GM23248 (cell line): ENCODE measurements around the gene RNF25. TPM values are rescaled to one million over a fixed set of nuclear protein-coding genes. Genes with fewer than 3 reads are reported as not detected.
"Not testable (repeated sequence)": the region's sequence is repeated elsewhere in the genome, so short reads cannot be mapped to it uniquely, and the experiment has no call there.

Experiments used
- DNase-seq: peaks from one replicate; pipeline ENCODE4 v3.0.0-alpha.2; 2015
- H2AFZ ChIP-seq: fragments of 200-600 bp; sonication (generic); 2 replicates; pipeline ENCODE4 v1.6.1; 2016; ENCODE audit warnings: antibody characterized with exemption
- H3F3A ChIP-seq: fragments of 200-600 bp; sonication (generic); 2 replicates; pipeline ENCODE4 v1.6.1; 2016; ENCODE audit warnings: mild to moderate bottlenecking, antibody characterized with exemption, mixed run types; ENCODE audit not compliant: insufficient read depth
- H3K27ac ChIP-seq: fragments of 200-600 bp; sonication (generic); 2 replicates; pipeline ENCODE4 v1.5.1; 2016; ENCODE audit warnings: mild to moderate bottlenecking
- H3K27me3 ChIP-seq: fragments of 200-600 bp; sonication (generic); replicated peaks from 2 replicates; pipeline ENCODE4 v1.6.1; 2016; ENCODE audit warnings: mild to moderate bottlenecking; ENCODE audit not compliant: insufficient read depth
- H3K36me3 ChIP-seq: fragments of 200-600 bp; sonication (generic); 2 replicates; pipeline ENCODE4 v1.6.1; 2016; ENCODE audit warnings: low read depth, mild to moderate bottlenecking
- H3K4me1 ChIP-seq: fragments of 200-600 bp; sonication (generic); 2 replicates; pipeline ENCODE4 v1.6.1; 2016; ENCODE audit warnings: mild to moderate bottlenecking; ENCODE audit not compliant: insufficient read depth
- H3K4me2 ChIP-seq: fragments of 200-600 bp; sonication (generic); one replicate; pipeline ENCODE4 v1.6.1; 2016; ENCODE audit warnings: mild to moderate bottlenecking; ENCODE audit not compliant: unreplicated experiment
- H3K4me3 ChIP-seq: fragments of 200-600 bp; sonication (generic); 2 replicates; pipeline ENCODE4 v1.5.1; 2016; ENCODE audit warnings: mild to moderate bottlenecking
- H3K79me2 ChIP-seq: fragments of 200-600 bp; sonication (generic); 2 replicates; pipeline ENCODE4 v1.6.1; 2016; ENCODE audit warnings: mild to moderate bottlenecking; ENCODE audit not compliant: insufficient read depth
- H3K9ac ChIP-seq: fragments of 200-600 bp; sonication (generic); 2 replicates; pipeline ENCODE4 v1.6.1; 2016; ENCODE audit warnings: mild to moderate bottlenecking
- H3K9me2 ChIP-seq: fragments of 200-600 bp; sonication (generic); 2 replicates; pipeline ENCODE4 v1.6.1; 2016; ENCODE audit warnings: mixed run types, mild to moderate bottlenecking, moderate library complexity; ENCODE audit not compliant: insufficient read depth
- H3K9me3 ChIP-seq: fragments of 200-600 bp; sonication (generic); one replicate; pipeline ENCODE4 v1.6.1; 2017; ENCODE audit warnings: low read depth
- H4K20me1 ChIP-seq: fragments of 200-600 bp; sonication (generic); 2 replicates; pipeline ENCODE4 v1.6.0; 2016; ENCODE audit not compliant: insufficient read depth
- EZH2 ChIP-seq: fragments of 200-600 bp; sonication (generic); IDR thresholded peaks from 2 replicates; pipeline ENCODE4 v1.6.1; 2018; ENCODE audit warnings: antibody characterized with exemption, mild to moderate bottlenecking; ENCODE audit not compliant: insufficient read depth, poor library complexity, severe bottlenecking
- EZH2phosphoT487 ChIP-seq: fragments of 200-600 bp; sonication (generic); IDR thresholded peaks from 2 replicates; pipeline ENCODE4 v1.6.1; 2018; ENCODE audit warnings: antibody characterized with exemption, moderate library complexity, mild to moderate bottlenecking, low read depth; ENCODE audit not compliant: insufficient read depth
- WGBS, 2 experiments: methylation state at CpG; one replicate each; pipeline ENCODE4 v1.1.6; 2015 to 2017; ENCODE audit warnings: low lambda C conversion rate in 2 of 2, low coverage in 1 of 2; ENCODE audit errors: missing lambda C conversion rate in 2 of 2; 5-methylcytosine and 5-hydroxymethylcytosine counted together
- in situ Hi-C: fragments of 300-500 bp; cut with MboI; formaldehyde crosslinking; loops from 2 replicates; pipeline ENCODE4 v1.15.0; 2020
- polyA plus RNA-seq: library from polyadenylated mRNA; unstranded; fragments of >200 nt; fragmentation: Nextera tagmentation; extraction: Ambion mirVana; gene quantifications from 2 replicates; pipeline ENCODE4 v1.2.1, GENCODE V29; 2016
- total RNA-seq: library from RNA; depleted of rRNA; stranded (reverse); fragments of >200 nt; shearing (Covaris generic); gene quantifications from 2 replicates; pipeline ENCODE4 v1.2.3, GENCODE V29; 2014

Gene RNF25
- total and polyA plus RNA-seq, 2 experiments from 2014 or later, result 37.4 to 41.1 TPM

GRCh38 chr2:218691234-218691633 is 19.4 kb upstream of the RNF25 start:
- no peaks in the 10 kb centered on the region for H4K20me1 ChIP-seq
- H3K9me3 ChIP-seq, result no peaks in the 10 kb centered on the region
- H3K4me3 ChIP-seq, result no peak overlapping the region
- in situ Hi-C loops, result no loop called here
- peak; percentile 82 for DNase-seq
- no peaks in the 10 kb centered on the region for H3K27me3 ChIP-seq
- H3K4me1 ChIP-seq, result peaks cover 21% of the 10 kb centered on the region
- no peak overlapping the region for H2AFZ ChIP-seq
- peak overlapping the region; percentile 48 for H3K27ac ChIP-seq
- no peak overlapping the region for H3K9ac ChIP-seq
- peak overlapping the region; percentile 24 for H3K4me2 ChIP-seq
- peaks cover 33% of the 10 kb centered on the region for H3F3A ChIP-seq
- TF ChIP-seq EZH2phosphoT487 (no peak), EZH2 (no peak)
- peaks cover 36% of the 10 kb centered on the region; the same call in 1 of the 2 replicates for H3K36me3 ChIP-seq
- no peaks in the 10 kb centered on the region for H3K9me2 ChIP-seq
- H3K79me2 ChIP-seq, result no peaks in the 10 kb centered on the region

- in situ Hi-C loops, result not testable (repeated sequence)
- peak; percentile 92 for DNase-seq
Observed at GRCh38 chr2:218687400-218688060, 15.7 kb upstream of the RNF25 start.

GRCh38 chr2:218680061-218680460 is 8.3 kb upstream of the RNF25 start:
- H3K4me2 ChIP-seq, result no peak overlapping the region
- no peaks in the 10 kb centered on the region for H3F3A ChIP-seq
- no peak overlapping the region for H3K9ac ChIP-seq
- DNase-seq, result no peak
- H3K4me3 ChIP-seq, result no peak overlapping the region
- H4K20me1 ChIP-seq, result no peaks in the 10 kb centered on the region
- in situ Hi-C loops, result no loop called here
- H3K9me2 ChIP-seq, result no peaks in the 10 kb centered on the region
- H3K79me2 ChIP-seq, result no peaks in the 10 kb centered on the region
- H3K27me3 ChIP-seq, result no peaks in the 10 kb centered on the region
- TF ChIP-seq EZH2phosphoT487 (no peak), EZH2 (no peak)
- H3K9me3 ChIP-seq, result no peaks in the 10 kb centered on the region
- peaks cover 13% of the 10 kb centered on the region; the same call in 1 of the 2 replicates for H3K36me3 ChIP-seq
- H3K4me1 ChIP-seq, result no peaks in the 10 kb centered on the region
- no peak overlapping the region for H2AFZ ChIP-seq
- 78% methylated on average over 3 of the region's 3 CpGs for WGBS, 2 experiments
- H3K27ac ChIP-seq, result no peak overlapping the region

More at GRCh38 chr2:218687400-218688060, 15.7 kb upstream of the RNF25 start:
- not testable (repeated sequence) for H3K4me2 ChIP-seq, H3K27ac ChIP-seq, H3K4me3 ChIP-seq, H3K79me2 ChIP-seq, H3K27me3 ChIP-seq, H2AFZ ChIP-seq, H3K9me3 ChIP-seq, H4K20me1 ChIP-seq, H3K9ac ChIP-seq, H3K9me2 ChIP-seq
- H3K4me1 ChIP-seq, result peaks cover 12% of the 10 kb centered on the region
- 22% methylated on average over 5 of the region's 5 CpGs for WGBS, 2 experiments
- peaks cover 22% of the 10 kb centered on the region; the same call in 1 of the 2 replicates for H3K36me3 ChIP-seq
- peaks cover 34% of the 10 kb centered on the region for H3F3A ChIP-seq

- 61 to 65% methylated on average over 4 of the region's 4 CpGs for WGBS, 2 experiments
- H3K79me2 ChIP-seq, result no peaks in the 10 kb centered on the region
- peak; percentile 54 for DNase-seq
Observed at GRCh38 chr2:218679119-218679518, 7.3 kb upstream of the RNF25 start.

More at GRCh38 chr2:218679119-218679518, 7.3 kb upstream of the RNF25 start:
- Histone ChIP-seq H3K9me2 (no peaks in the 10 kb centered on the region), H3K9ac (no peak overlapping the region), H3K27ac (no peak overlapping the region), H3K9me3 (no peaks in the 10 kb centered on the region), H4K20me1 (no peaks in the 10 kb centered on the region), H2AFZ (no peak overlapping the region), H3K27me3 (no peaks in the 10 kb centered on the region), H3K4me3 (no peak overlapping the region), H3K4me2 (no peak overlapping the region), H3F3A (no peaks in the 10 kb centered on the region), H3K36me3 (peaks cover 13% of the 10 kb centered on the region; the same call in 1 of the 2 replicates), H3K4me1 (no peaks in the 10 kb centered on the region)
- TF ChIP-seq EZH2, result no peak
- no peak for TF ChIP-seq EZH2phosphoT487
- in situ Hi-C loops, result no loop called here
